HG02870 (cell line): ENCODE measurements around the gene C9.
A peak's percentile ranks its signal among the peaks of the same experiment; 100 is the strongest.
"Not testable (repeated sequence)": the region's sequence is repeated elsewhere in the genome, so short reads cannot be mapped to it uniquely, and the experiment has no call there.

Experiments
- ATAC-seq: cut with Tn5 transposase; IDR thresholded peaks from one replicate; pipeline ENCODE4 v1.9.1; 2021; ENCODE audit warnings: mild to moderate bottlenecking, moderate library complexity; ENCODE audit not compliant: unreplicated experiment

Gene C9

DNA sequence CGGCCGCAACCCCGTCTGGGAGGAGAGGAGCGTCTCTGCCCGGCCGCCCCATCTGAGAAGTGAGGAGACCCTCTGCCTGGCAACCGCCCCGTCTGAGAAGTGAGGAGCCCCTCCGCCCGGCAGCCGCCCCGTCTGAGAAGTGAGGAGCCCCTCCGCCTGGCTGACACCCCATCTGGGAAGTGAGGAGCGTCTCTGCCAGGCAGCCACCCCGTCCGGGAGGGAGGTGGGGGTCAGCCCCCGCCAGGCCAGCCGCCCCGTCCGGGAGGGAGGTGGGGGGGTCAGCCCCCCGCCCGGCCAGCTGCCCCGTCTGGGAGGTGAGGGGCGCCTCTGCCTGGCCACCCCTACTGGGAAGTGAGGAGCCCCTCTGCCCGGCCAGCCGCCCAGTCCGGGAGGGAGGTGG is 30.0 kb downstream of the C9 start:
- not testable (repeated sequence) for ATAC-seq

DNA sequence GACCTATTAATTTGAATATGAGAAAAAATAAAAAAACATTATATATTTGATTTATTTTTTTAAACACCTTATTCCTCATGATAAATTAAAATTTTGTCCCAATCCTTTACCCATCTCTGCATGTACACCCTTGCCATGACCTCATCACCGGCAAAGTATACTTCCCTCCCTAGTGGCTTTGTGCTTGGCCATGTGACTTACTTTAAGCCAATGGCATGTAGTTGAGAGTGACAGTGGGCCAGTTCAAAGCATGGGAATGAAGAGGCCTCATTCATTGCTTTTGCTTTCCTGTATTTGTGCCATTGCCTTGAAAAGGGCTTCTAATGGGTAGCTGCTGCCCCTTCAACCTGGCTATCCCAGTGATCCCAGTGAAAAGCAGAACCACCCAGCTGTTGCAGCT is 31.2 kb downstream of the C9 start:
- no peak for ATAC-seq

DNA sequence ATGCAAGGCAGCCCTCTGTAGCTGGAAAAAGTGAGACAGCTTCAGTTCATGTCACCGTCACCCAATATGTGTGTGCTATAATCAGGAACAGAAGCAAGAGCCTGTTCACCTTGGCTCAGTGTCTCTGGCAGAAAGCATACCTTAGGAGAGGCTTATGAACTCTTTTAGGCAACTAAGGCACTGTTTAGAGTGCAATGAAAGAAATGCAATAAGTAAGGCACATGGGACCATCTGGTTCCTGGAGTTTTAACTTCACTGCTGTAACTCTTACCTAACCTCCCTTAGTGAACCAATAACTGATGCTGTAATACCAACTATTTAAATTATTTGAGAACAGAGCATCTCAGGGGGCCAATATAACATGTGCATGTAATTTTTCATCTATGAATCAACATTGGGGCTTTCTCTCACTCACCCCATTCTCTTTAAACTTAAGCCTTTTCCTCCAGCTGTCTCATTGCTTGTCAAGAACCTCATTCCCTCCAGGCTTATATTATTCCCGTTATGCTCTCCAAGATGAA is 32.4 kb downstream of the C9 start:
- no peak for ATAC-seq

DNA sequence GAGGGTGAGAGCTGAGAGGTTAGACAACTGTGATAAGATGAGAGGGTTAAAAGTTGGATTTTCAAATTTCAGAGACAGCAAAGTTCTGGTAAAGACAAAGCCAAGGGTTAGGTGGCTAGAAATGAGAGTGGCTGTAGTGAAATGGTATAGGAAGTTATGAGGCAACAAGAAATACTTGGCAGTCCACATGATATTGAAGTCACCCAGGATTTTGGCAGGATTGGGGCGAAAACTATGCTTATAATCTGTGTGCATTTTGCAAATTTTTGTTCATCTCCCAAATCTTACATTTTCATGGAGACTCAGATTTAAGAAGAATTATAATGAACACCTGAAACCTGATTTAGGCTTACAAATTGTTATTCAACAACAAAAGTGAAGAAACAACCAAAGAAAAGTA is 35.6 kb downstream of the C9 start:
- no peak for ATAC-seq

DNA sequence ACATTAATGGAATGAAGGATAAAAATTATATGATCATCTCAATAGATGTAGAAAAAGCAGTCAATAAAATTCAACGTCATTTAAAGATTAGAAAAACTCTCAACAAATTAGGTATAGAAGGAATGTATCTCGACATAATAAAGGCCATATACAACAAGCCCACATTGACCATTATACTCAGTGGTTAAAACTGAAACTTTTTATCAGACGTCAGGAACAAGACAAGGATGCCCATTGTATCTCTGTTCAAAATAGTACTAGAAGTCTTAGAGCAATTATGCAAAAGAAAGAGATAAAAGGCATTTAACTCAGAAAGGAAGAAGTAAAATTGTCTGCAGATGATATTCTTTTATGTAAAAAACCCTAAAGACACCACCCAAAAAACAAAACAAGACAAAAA is 40.8 kb downstream of the C9 start:
- ATAC-seq, result no peak

DNA sequence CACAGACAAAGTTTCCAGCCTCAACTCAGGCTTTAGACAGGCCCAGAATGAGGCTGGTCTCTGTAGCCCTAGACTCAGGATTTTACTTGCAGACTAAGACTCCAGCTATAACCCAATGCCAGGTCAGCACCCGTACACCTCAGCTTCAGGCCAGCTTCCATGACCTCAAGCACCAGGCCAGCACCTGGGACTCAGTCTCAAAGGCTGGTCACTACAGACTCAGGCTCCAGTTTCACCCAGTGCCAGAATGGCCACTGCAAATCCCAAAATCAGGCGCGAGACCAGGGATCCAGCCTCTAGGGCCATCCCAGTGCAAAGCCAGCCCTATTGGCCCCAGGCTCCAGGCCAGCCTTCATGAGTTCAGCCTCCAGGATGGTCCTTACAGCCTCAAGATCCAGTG is 44.9 kb downstream of the C9 start:
- ATAC-seq, result no peak

DNA sequence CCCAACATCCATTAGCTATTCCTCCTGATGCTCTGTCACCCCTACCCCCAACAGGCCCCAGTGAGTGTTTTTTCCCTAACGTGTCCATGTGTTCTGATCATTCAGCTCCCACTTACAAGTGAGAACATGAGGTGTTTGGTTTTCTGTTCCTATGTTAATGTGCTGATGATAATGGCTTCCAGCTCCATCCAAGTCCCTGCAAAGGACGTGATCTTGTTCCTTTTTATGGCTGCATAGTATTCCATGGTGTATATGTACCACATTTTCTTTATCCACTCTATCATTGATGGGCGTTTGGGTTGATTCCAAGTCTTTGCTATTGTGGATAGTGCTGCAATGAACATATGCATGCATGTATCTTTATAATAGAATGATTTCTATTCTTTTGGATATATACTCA is 47.8 kb downstream of the C9 start:
- not testable (repeated sequence) for ATAC-seq

GRCh38 chr5:39315995-39316394 is 48.3 kb downstream of the C9 start:
- no peak for ATAC-seq

DNA sequence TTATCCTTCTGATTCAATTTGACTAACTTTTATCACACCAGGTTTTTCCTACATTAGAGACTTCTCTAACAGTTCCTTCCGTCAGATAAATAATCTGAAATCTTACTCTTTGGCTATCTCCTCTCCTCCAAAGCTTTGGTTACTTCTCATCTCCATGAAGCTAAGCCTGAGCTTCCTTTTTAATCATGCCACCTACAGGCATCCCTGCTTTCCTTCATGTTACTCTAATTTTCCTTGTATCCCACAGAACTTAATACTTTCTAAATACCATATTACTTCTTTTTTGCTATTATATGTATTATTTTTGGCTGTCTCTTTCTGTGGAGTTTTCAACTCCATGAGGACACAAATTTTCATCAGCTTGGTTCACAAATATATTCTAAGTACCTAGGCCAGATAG is 49.7 kb downstream of the C9 start:
- ATAC-seq, result no peak

DNA sequence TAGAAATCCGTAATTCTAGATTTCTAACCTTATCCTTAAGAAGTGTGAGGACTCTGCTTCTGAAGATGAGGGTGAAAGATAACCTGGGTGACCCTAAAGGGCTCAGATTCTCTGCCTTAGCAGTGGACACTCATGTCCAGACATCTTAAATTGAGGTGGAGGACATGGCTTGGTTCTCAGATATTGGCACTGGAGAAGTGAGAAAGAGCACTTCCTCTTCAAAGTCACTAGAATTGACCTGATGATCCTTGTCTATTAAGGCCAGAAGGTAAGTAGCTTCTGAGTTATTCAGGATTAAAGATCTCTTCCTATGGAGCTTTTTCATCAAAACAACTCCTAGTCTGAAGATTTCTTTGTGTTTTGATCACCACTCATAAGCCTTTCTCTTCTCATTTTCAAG is 54.8 kb downstream of the C9 start:
- ATAC-seq, result no peak

- peak; percentile 50 for ATAC-seq
Observed at GRCh38 chr5:39302472-39302871, 61.8 kb downstream of the C9 start.

DNA sequence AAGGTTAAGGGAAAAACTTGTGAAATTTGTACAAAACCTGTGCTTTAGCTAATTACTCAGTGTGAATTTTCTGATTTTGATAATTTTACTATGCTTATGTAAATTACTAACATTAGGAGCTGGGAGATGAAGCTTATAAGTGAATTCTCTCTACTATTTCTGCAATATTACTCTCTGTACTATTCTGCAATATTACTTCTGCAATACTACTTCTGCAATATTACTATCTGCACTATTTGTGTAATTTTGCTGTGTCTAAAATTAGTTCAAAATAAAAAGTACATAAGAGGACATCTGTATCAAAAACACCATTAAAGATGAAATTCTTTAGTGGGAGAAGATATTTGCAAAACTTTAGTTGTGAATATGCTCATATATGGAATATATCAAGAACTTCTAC is 62.9 kb downstream of the C9 start:
- ATAC-seq, result no peak

- no peak for ATAC-seq
Observed at GRCh38 chr5:39299962-39300361, 64.3 kb downstream of the C9 start.

GRCh38 chr5:39294736-39295135 is 69.6 kb downstream of the C9 start:
- no peak for ATAC-seq

GRCh38 chr5:39284552-39284951 is 79.7 kb downstream of the C9 start:
- ATAC-seq, result no peak

DNA sequence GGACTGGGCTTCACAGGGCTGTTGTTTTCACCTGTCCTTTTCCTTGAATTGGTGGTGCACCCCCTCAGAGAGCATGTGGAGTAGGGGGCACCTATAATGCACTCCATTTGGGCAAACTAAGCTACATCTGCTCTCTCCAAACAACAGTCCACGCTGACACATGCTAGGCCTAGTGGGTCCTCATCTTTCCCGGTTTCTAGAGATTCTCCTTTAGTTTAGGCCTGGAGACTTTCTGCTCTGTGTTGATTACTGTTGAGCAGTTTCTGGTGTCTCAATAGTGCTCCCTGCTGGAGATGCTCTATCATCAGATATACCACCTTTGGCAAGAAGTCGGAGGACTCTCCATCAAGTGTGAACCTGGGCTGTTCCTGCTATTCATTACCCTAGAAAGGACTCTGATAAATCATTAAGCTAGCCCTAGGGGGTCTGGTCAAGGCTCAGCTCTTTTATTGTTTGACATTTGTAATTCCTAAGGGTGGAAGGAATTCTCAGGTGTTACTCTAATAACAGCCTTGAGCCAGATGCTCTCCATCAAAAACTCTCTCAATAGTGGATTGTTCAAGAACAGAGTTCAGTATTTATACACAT is 81.0 kb downstream of the C9 start:
- peak; percentile 76 for ATAC-seq

DNA sequence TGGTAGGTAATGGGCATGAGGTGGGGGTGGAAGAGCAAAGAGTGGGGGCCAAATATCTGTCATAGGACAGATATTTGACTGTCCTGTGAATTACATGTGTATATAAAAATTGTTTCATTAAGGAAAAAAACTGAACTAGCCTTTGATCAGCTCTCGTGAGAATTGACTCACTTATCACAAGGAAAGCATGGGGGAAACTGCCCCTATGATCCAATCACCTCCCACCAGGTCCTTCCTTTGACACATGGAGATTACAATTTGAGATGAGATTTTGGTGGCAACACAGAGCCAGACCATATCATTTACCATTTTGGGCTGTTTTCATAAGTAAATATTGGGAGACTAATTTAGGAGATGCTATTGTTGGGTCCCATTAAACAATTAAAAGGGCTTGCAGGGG is 81.7 kb downstream of the C9 start:
- no peak for ATAC-seq

DNA sequence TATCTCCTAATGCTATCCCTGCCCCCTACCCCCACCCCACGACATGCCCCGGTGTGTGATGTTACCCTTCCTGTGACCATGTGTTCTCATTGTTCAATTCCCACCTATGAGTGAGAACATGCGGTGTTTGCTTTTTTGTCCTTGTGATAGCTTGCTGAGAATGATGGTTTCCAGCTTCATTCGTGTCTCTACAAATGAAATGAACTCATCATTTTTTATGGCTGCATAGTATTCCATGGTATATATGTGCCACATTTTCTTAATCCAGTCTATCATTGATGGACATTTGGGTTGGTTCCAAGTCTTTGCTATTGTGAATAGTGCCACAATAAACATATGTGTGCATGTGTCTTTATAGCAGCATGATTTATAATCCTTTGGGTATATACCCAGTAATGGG is 88.4 kb downstream of the C9 start:
- ATAC-seq, result not testable (repeated sequence)

DNA sequence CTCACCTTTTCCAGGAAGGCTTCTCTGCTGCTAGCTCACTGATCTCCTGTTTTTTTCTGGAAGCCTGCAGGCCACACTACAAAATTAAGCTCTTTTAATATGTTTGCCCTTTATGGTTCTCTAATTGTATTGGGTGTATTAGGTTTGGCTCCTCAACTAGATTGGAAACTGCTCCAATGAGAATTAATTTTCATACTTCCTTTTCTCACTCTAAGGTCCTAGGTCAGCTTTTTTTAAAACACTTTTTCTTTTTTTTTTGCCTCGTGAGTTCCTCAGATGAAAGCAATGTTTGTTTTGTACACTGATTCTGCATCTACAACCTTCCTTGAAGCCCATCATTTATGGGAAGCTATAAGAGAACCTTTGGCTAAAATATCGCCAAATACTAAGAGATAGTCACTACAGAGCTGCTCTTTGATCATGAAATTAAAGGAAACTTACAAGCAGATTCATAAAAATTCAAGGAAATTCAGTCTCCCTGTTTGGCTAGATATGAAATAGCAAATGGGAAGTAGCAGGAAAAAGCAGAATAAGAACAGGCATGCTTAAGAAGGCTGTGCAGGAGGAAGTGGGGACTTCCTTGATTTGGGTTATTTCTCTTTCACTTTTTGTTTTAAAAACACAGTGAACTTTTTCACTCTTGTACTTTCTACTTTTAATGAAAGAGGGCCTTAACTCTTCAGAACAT is 89.8 kb downstream of the C9 start:
- peak; percentile 80 for ATAC-seq

GRCh38 chr5:39273314-39273954 is 90.9 kb downstream of the C9 start:
- no peak for ATAC-seq

GRCh38 chr5:39272869-39273231 is 91.4 kb downstream of the C9 start:
- not testable (repeated sequence) for ATAC-seq

- ATAC-seq, result no peak
Observed at GRCh38 chr5:39270225-39270848, 94.0 kb downstream of the C9 start.
